ENCODE results near the gene OTUD1. TPM values are rescaled to one million over a fixed set of nuclear protein-coding genes. Genes with fewer than 3 reads are reported as not detected.

Gene OTUD1
- total RNA-seq, 1 donor from 2014 or later, result 24.1 TPM

DNA sequence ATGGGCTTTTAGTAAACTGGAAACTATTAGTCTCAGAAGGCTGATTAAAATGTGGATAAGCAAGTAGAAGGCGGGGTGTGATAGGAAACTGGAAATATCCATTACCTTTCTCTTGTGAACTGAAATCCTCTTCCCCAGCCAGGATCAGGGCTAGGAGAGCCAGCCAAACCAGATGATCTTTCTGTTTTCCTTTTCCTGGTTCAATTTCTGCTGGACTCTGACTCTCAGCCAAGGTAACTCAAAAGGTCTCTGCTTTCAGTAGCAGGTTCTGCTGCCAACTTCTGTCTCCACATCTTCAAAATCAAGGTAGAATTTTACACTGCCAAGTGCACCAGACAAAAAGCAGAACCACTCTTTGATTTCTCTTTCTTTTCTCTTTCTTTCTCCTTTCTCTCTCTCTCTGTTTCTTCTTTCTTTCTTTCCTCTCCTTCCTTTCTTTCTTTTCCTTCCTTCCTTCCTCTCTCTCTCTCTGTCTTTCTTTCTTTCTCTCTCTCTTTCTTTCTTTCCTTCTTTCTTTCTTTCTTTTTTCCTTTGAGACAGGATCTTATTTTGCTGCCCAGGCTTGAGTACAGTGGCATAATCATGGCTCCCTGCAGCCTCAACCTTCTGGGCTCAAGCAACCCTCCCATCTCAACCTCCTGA lies 30.8 kb downstream of the OTUD1 start:
- DNase-seq (ENCODE audit: low spot score in 2 of 2), result no peak
- Histone ChIP-seq H3K9me3 (no peaks in the 10 kb centered on the region), H3K27ac (no peak overlapping the region), H3K4me1 (no peaks in the 10 kb centered on the region), H3K27me3 (no peaks in the 10 kb centered on the region), H3K36me3 (no peaks in the 10 kb centered on the region), H3K4me3 (no peak overlapping the region)
- intact Hi-C loops (cut with DNase I), result no loop called here
- no peak for TF ChIP-seq CTCF (IDR thresholded peaks at IDR 0.05)

DNA sequence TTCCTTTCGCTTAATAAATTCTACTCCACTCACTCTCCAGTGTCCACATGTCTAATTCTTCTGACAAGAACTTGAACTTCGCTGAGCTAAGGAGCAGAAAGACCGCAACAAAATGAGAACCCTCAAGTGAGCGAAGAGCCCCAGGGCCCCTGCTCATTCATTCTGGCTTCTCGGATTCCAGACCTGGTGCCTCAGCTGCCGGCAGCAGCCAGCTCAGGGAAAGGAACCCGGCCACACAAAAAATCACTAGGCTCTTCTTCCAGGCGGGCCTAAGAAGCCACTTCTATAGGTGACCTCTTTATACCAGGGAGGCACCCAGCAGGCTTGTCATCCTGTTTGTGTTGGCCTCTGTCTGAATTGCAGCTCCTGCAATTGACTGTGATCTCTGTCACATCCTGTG lies 33.3 kb downstream of the OTUD1 start:
- DNase-seq (ENCODE audit: low spot score in 2 of 2), result no peak
- H3K27ac ChIP-seq, result no peak overlapping the region
- no peak overlapping the region for H3K4me3 ChIP-seq
- no peaks in the 10 kb centered on the region for H3K4me1 ChIP-seq
- H3K27me3 ChIP-seq, result no peaks in the 10 kb centered on the region
- no peaks in the 10 kb centered on the region for H3K9me3 ChIP-seq
- no peaks in the 10 kb centered on the region for H3K36me3 ChIP-seq
- intact Hi-C loops (cut with DNase I), result no loop called here
- no peak for TF ChIP-seq CTCF (IDR thresholded peaks at IDR 0.05)

DNA sequence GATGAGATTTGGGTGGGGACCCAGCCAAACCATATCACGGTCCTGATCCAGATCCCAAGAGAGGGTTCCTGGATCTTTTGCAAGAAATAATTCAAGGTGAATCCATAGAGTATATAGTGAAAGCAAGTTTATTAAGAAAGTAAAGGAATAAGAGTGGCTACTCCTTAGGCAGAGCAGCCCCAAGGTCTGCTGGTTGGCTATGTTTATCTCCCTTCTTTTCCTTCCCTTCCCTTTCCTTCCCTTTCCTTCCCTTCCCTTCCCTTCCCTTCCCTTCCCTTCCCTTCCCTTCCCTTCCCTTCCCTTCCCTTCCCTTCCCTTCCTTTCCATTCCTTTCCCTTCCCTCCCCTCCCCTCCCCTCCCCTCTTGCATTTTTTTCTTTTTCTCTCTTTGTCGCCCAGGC lies 35.2 kb downstream of the OTUD1 start:
- Histone ChIP-seq H3K36me3 (no peaks in the 10 kb centered on the region), H3K27me3 (no peaks in the 10 kb centered on the region), H3K9me3 (no peaks in the 10 kb centered on the region), H3K4me3 (no peak overlapping the region), H3K27ac (no peak overlapping the region), H3K4me1 (no peaks in the 10 kb centered on the region)
- intact Hi-C loops (cut with DNase I), result no loop called here
- no peak for TF ChIP-seq CTCF (IDR thresholded peaks at IDR 0.05)
- DNase-seq (ENCODE audit: low spot score in 2 of 2), result no peak

DNA sequence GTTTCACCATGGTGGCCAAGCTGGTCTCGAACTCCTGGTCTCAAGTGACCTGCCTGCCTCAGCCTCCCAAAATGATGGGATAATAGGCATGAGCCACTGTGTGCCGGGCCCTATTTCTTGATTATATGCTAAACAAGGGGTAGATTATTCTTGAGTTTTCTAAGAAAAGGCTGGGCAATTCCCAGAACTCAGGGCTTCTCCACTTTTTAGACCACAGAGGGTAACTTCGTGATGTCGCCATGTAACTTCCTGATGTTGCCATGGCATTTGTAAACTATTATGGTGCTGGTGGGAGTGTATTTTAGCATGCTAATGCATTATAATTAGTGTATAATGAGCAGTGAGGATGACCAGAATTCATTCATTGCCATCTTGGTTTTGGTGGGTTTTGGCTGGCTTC lies 35.8 kb downstream of the OTUD1 start:
- intact Hi-C loops (cut with DNase I), result no loop called here
- no peak for DNase-seq (ENCODE audit: low spot score in 2 of 2)
- Histone ChIP-seq H3K27me3 (no peaks in the 10 kb centered on the region), H3K4me3 (no peak overlapping the region), H3K9me3 (no peaks in the 10 kb centered on the region), H3K4me1 (no peaks in the 10 kb centered on the region), H3K27ac (no peak overlapping the region), H3K36me3 (no peaks in the 10 kb centered on the region)
- TF ChIP-seq CTCF (IDR thresholded peaks at IDR 0.05), result no peak

DNA sequence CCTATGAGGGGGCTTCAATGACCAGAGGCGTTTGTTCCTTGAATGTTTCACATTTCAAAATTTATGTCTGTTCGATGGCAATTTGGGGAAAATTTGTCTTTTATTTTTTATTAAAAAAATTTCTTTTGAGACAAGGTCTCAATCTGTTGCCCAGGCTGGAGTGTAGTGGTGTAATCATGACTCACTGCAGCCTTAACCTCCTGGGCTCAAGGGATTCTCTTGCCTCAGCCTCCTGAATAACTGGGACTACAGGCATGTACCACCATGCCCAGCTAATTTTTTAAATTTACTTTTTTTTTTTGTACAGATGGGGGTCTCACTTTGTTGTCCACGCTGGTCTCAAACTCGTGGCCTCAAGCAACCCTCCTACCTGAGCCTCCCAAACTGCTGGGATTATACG lies 39.7 kb downstream of the OTUD1 start:
- H3K9me3 ChIP-seq, result no peaks in the 10 kb centered on the region
- H3K4me1 ChIP-seq, result no peaks in the 10 kb centered on the region
- no peak overlapping the region for H3K4me3 ChIP-seq
- DNase-seq (ENCODE audit: low spot score in 2 of 2), result no peak
- intact Hi-C loops (cut with DNase I), result no loop called here
- H3K36me3 ChIP-seq, result no peaks in the 10 kb centered on the region
- no peaks in the 10 kb centered on the region for H3K27me3 ChIP-seq
- TF ChIP-seq CTCF (IDR thresholded peaks at IDR 0.05), result no peak
- no peak overlapping the region for H3K27ac ChIP-seq
